ENCODE data around the gene PLK3.
A peak's percentile ranks its signal among the peaks of the same experiment; 100 is the strongest.
"Not testable (repeated sequence)": the region's sequence is repeated elsewhere in the genome, so short reads cannot be mapped to it uniquely, and the experiment has no call there.

PLK3 gene

GRCh38 chr1:44808938-44809917 lies 9.1 kb downstream of the PLK3 start:
- peak; percentile 71 to 88 (median 83) for DNase-seq (ENCODE audit: low read depth in 3 of 3)

GRCh38 chr1:44810101-44810761 lies 10.1 kb downstream of the PLK3 start:
- peak in 1 of 3 experiments; percentile 50 for DNase-seq (ENCODE audit: low read depth in 3 of 3)

GRCh38 chr1:44810762-44811105 lies 10.6 kb downstream of the PLK3 start:
- not testable (repeated sequence) for DNase-seq (ENCODE audit: low read depth in 3 of 3)

GRCh38 chr1:44811234-44811633 lies 11.1 kb downstream of the PLK3 start:
- DNase-seq (ENCODE audit: low read depth in 3 of 3): no peak

- no peak for DNase-seq (ENCODE audit: low read depth in 3 of 3)
Observed at GRCh38 chr1:44812822-44813543, 12.8 kb downstream of the PLK3 start.

GRCh38 chr1:44815926-44816325 lies 15.7 kb downstream of the PLK3 start:
- DNase-seq (ENCODE audit: low read depth in 3 of 3): not testable (repeated sequence)

- DNase-seq (ENCODE audit: low read depth in 3 of 3): no peak
Observed at GRCh38 chr1:44817307-44817706, 17.1 kb downstream of the PLK3 start.

GRCh38 chr1:44817771-44818495 lies 17.8 kb downstream of the PLK3 start:
- no peak for DNase-seq (ENCODE audit: low read depth in 3 of 3)

- no peak for DNase-seq (ENCODE audit: low read depth in 3 of 3)
Observed at GRCh38 chr1:44819196-44819607, 19.0 kb downstream of the PLK3 start.

GRCh38 chr1:44819608-44820327 lies 19.6 kb downstream of the PLK3 start:
- peak; percentile 69 to 84 (median 79) for DNase-seq (ENCODE audit: low read depth in 3 of 3)

- DNase-seq (ENCODE audit: low read depth in 3 of 3): no peak
Observed at GRCh38 chr1:44820328-44821239, 20.4 kb downstream of the PLK3 start.

- no peak for DNase-seq (ENCODE audit: low read depth in 3 of 3)
Observed at GRCh38 chr1:44821240-44821715, 21.1 kb downstream of the PLK3 start.

GRCh38 chr1:44822131-44822701 lies 22.0 kb downstream of the PLK3 start:
- no peak for DNase-seq (ENCODE audit: low read depth in 3 of 3)

GRCh38 chr1:44822981-44823451 lies 22.8 kb downstream of the PLK3 start:
- DNase-seq (ENCODE audit: low read depth in 3 of 3): no peak

GRCh38 chr1:44824392-44824791 lies 24.2 kb downstream of the PLK3 start:
- not testable (repeated sequence) for DNase-seq (ENCODE audit: low read depth in 3 of 3)

GRCh38 chr1:44826375-44827196 lies 26.4 kb downstream of the PLK3 start:
- no peak for DNase-seq (ENCODE audit: low read depth in 3 of 3)

- no peak for DNase-seq (ENCODE audit: low read depth in 3 of 3)
Observed at GRCh38 chr1:44827197-44828002, 27.2 kb downstream of the PLK3 start.
